H9 (cell line): Measurements from ENCODE around the gene RAB11FIP4. TPM values are rescaled to one million over a fixed set of nuclear protein-coding genes. Genes with fewer than 3 reads are reported as not detected.

ENCODE experiments used
- DNase-seq: peaks from one replicate; pipeline ENCODE4 v3.0.0-alpha.2; 2017
- H2AFZ ChIP-seq: one replicate; pipeline ENCODE4 v1.6.1; 2013; ENCODE audit warnings: mild to moderate bottlenecking, low read length, control low read depth, moderate library complexity
- H2AK5ac ChIP-seq: 2 replicates; pipeline ENCODE4 v1.6.1; 2013; ENCODE audit warnings: low read length, control low read depth, mixed read lengths; ENCODE audit not compliant: insufficient read length
- H2BK120ac ChIP-seq: one replicate; pipeline ENCODE4 v1.6.1; 2013; ENCODE audit warnings: low read depth, mild to moderate bottlenecking, low read length, control low read depth, inconsistent platforms; ENCODE audit not compliant: poor library complexity, severe bottlenecking
- H2BK12ac ChIP-seq: 2 replicates; pipeline ENCODE4 v1.6.1; 2013; ENCODE audit warnings: low read length, control low read depth, mixed read lengths, low read depth; ENCODE audit not compliant: insufficient read length
- H2BK15ac ChIP-seq: 2 replicates; pipeline ENCODE4 v1.6.1; 2013; ENCODE audit warnings: low read depth, low read length, control low read depth
- H2BK20ac ChIP-seq: one replicate; pipeline ENCODE4 v1.6.1; 2013; ENCODE audit warnings: low read depth, mild to moderate bottlenecking, low read length, control low read depth, inconsistent platforms; ENCODE audit not compliant: poor library complexity, severe bottlenecking
- H2BK5ac ChIP-seq: 2 replicates; pipeline ENCODE4 v1.6.1; 2013; ENCODE audit warnings: low read length, control low read depth, mixed read lengths; ENCODE audit not compliant: insufficient read length
- H3K14ac ChIP-seq: 2 replicates; pipeline ENCODE4 v1.6.1; 2013; ENCODE audit warnings: low read length, control low read depth; ENCODE audit not compliant: insufficient read depth
- H3K18ac ChIP-seq: 2 replicates; pipeline ENCODE4 v1.6.1; 2013; ENCODE audit warnings: low read depth, mild to moderate bottlenecking, mixed read lengths, low read length, control low read depth; ENCODE audit not compliant: insufficient read length
- H3K23ac ChIP-seq: 2 replicates; pipeline ENCODE4 v1.6.1; 2013; ENCODE audit warnings: low read length, control low read depth, mixed read lengths, low read depth; ENCODE audit not compliant: insufficient read length
- H3K23me2 ChIP-seq: 2 replicates; pipeline ENCODE4 v1.6.1; 2013; ENCODE audit warnings: low read depth, mild to moderate bottlenecking, mixed read lengths, low read length, control low read depth; ENCODE audit not compliant: insufficient read length, poor library complexity, severe bottlenecking
- H3K27ac ChIP-seq: 2 replicates; pipeline ENCODE4 v1.5.1; 2013; ENCODE audit warnings: low read length, control low read depth, mixed read lengths, low read depth; ENCODE audit not compliant: insufficient read length
- H3K27me3 ChIP-seq: 2 replicates; pipeline ENCODE4 v1.6.1; 2013; ENCODE audit warnings: low read length, control low read depth, inconsistent platforms; ENCODE audit not compliant: insufficient read depth
- H3K4ac ChIP-seq: 2 replicates; pipeline ENCODE4 v1.6.1; 2013; ENCODE audit warnings: low read depth, mild to moderate bottlenecking, control low read depth, inconsistent platforms, low read length, moderate library complexity
- H3K4me1 ChIP-seq: 2 replicates; pipeline ENCODE4 v1.6.1; 2013; ENCODE audit warnings: low read length, control low read depth, inconsistent platforms; ENCODE audit not compliant: insufficient read depth
- H3K4me2 ChIP-seq: 2 replicates; pipeline ENCODE4 v1.6.1; 2013; ENCODE audit warnings: low read length, control low read depth, mixed read lengths; ENCODE audit not compliant: insufficient read length, insufficient read depth
- H3K56ac ChIP-seq: 2 replicates; pipeline ENCODE4 v1.6.1; 2013; ENCODE audit warnings: low read depth, mild to moderate bottlenecking, mixed read lengths, low read length, control low read depth; ENCODE audit not compliant: insufficient read length
- H3K79me1 ChIP-seq: 2 replicates; pipeline ENCODE4 v1.6.1; 2013; ENCODE audit warnings: low read depth, mild to moderate bottlenecking, moderate library complexity, low read length, control low read depth, inconsistent platforms; ENCODE audit not compliant: insufficient read depth, poor library complexity, severe bottlenecking
- H3K79me2 ChIP-seq: 2 replicates; pipeline ENCODE4 v1.6.1; 2013; ENCODE audit warnings: low read length, control low read depth, inconsistent platforms; ENCODE audit not compliant: insufficient read depth
- H3K9ac ChIP-seq: 2 replicates; pipeline ENCODE4 v1.6.1; 2013; ENCODE audit warnings: low read length, control low read depth, mixed read lengths; ENCODE audit not compliant: insufficient read length; ENCODE audit errors: extremely low read depth
- H3K9me3 ChIP-seq: one replicate; pipeline ENCODE4 v1.6.1; 2013; ENCODE audit warnings: low read depth, low read length, inconsistent platforms; ENCODE audit not compliant: control insufficient read depth
- H3T11ph ChIP-seq: one replicate; pipeline ENCODE4 v1.6.1; 2013; ENCODE audit warnings: mild to moderate bottlenecking, low read length, control low read depth, inconsistent platforms
- H4K20me1 ChIP-seq: one replicate; pipeline ENCODE4 v1.6.1; 2013; ENCODE audit not compliant: control insufficient read depth, insufficient read length, insufficient read depth
- H4K5ac ChIP-seq: 2 replicates; pipeline ENCODE4 v1.6.1; 2013; ENCODE audit warnings: low read depth, mild to moderate bottlenecking, mixed read lengths, low read length, control low read depth; ENCODE audit not compliant: insufficient read length
- H4K8ac ChIP-seq: replicated peaks from 2 replicates; pipeline ENCODE4 v1.6.1; 2013; ENCODE audit warnings: low read length, control low read depth, mixed read lengths, low read depth; ENCODE audit not compliant: insufficient read length
- H4K91ac ChIP-seq: 2 replicates; pipeline ENCODE4 v1.6.1; 2013; ENCODE audit warnings: low read depth, mild to moderate bottlenecking, moderate library complexity, mixed read lengths, low read length, control low read depth; ENCODE audit not compliant: insufficient read length
- H3K27ac Mint-ChIP-seq, 3 experiments: 2 replicates in 2 of 3; 3 replicates in 1 of 3; pipeline ENCODE4 v1.8.0; 2020 to 2021; ENCODE audit warnings: mixed read lengths in 3 of 3, mild to moderate bottlenecking in 1 of 3, moderate library complexity in 1 of 3
- H3K27me3 Mint-ChIP-seq: 2 replicates; pipeline ENCODE4 v1.8.0; 2021; ENCODE audit warnings: low read depth, mild to moderate bottlenecking, moderate library complexity, mixed read lengths
- H3K36me3 Mint-ChIP-seq, 3 experiments: 2 replicates in 2 of 3; 3 replicates in 1 of 3; pipeline ENCODE4 v1.8.0; 2020 to 2021; ENCODE audit warnings: low read depth in 3 of 3, mixed read lengths in 3 of 3; ENCODE audit not compliant: insufficient read depth in 1 of 3
- H3K4me1 Mint-ChIP-seq, 2 experiments: 2 replicates each; pipeline ENCODE4 v1.8.0; 2020; ENCODE audit warnings: mixed read lengths in 2 of 2
- H3K4me3 Mint-ChIP-seq, 2 experiments: 2 replicates in 1 of 2; 3 replicates in 1 of 2; pipeline ENCODE4 v1.8.0; 2020 to 2021; ENCODE audit warnings: mild to moderate bottlenecking in 2 of 2, mixed read lengths in 2 of 2, moderate library complexity in 1 of 2
- H3K9me3 Mint-ChIP-seq, 2 experiments: 2 replicates in 1 of 2; 3 replicates in 1 of 2; pipeline ENCODE4 v1.8.0; 2020; ENCODE audit warnings: mild to moderate bottlenecking in 2 of 2, mixed read lengths in 2 of 2, moderate library complexity in 1 of 2
- CTCF ChIP-seq: fragments of 200-600 bp; sonication (generic); conservative IDR thresholded peaks from 3 replicates; pipeline ENCODE4 v1.8.0; 2021; ENCODE audit warnings: antibody characterized with exemption, mild to moderate bottlenecking
- WGBS: extraction: QIAGEN DNeasy Blood & Tissue Kit; methylation state at CpG from one replicate; pipeline ENCODE4 v1.1.7; 2013; ENCODE audit warnings: missing lambda C conversion rate, low lambda C conversion rate, mixed read lengths; ENCODE audit not compliant: insufficient read length; ENCODE audit errors: extremely low coverage; 5-methylcytosine and 5-hydroxymethylcytosine counted together
- total RNA-seq: library from RNA; stranded (reverse); gene quantifications from 2 replicates; pipeline ENCODE4 v1.2.1, GENCODE V29; 2021

The RAB11FIP4 gene
- total RNA-seq, 1 experiment from 2014 or later = 25.7 TPM

DNA sequence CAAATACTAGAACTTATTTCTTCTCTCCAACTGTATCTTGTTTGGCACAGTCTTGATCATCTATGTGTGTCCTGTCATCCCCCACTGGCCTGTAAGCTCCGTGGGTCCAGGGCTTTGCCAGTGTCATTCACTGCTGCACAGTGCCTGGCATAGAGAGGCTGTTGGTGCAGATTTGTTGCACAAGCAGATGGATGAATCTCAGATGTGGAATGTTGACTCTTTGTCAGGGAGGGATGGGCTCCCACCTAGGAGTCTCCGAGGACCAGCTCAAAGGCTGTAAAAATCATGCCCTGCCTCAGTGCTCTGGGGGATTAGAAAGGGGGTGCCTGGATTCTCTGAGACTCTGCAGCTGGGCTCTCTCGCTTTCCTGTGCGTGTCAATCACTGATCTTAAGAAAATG lies 60.6 kb downstream of the RAB11FIP4 start:
- no peak overlapping the region for H2BK12ac ChIP-seq

More for the DNA sequence above, 60.6 kb downstream of the RAB11FIP4 start:
- Histone ChIP-seq H2AFZ (no peak overlapping the region), H3K9ac (no peak overlapping the region), H3T11ph (no peak overlapping the region), H3K79me2 (no peaks in the 10 kb centered on the region), H4K91ac (no peak overlapping the region), H4K20me1 (no peaks in the 10 kb centered on the region), H2BK15ac (no peak overlapping the region), H2BK20ac (no peak overlapping the region), H3K23ac (no peak overlapping the region), H3K4me1 (no peaks in the 10 kb centered on the region), H3K18ac (no peak overlapping the region), H3K56ac (no peak overlapping the region), H3K23me2 (no peaks in the 10 kb centered on the region), H2AK5ac (no peak overlapping the region), H2BK120ac (no peak overlapping the region), H2BK5ac (no peak overlapping the region), H3K27me3 (no peaks in the 10 kb centered on the region), H4K8ac (no peak overlapping the region), H4K5ac (no peak overlapping the region), H3K4me2 (no peak overlapping the region), H3K79me1 (no peaks in the 10 kb centered on the region), H3K14ac (no peak overlapping the region), H3K4ac (no peak overlapping the region), H3K9me3 (no peaks in the 10 kb centered on the region), H3K27ac (no peak overlapping the region)
- Mint-ChIP-seq H3K4me3 (no peak overlapping the region), H3K27ac (peak overlapping the region in 2 of 3 experiments; percentile 41 to 66; a peak in 2 of 7 replicates), H3K27me3 (no peaks in the 10 kb centered on the region; the same call in 1 of the 2 replicates), H3K4me1 (peaks cover 29 to 35% of the 10 kb centered on the region in 2 experiments), H3K36me3 (0 out of 7 replicates have a peak, but pooled peaks cover 0 to 8% (median 0%) of the 10 kb centered on the region in 3 experiments), H3K9me3 (peaks cover 2 to 5% of the 10 kb centered on the region in 2 experiments; a peak in 3 of 5 replicates)
- no peak for TF ChIP-seq CTCF
- WGBS = no CpG with 5 or more reads among the region's 4 CpGs
- DNase-seq = no peak
